HG02571 (cell line): ENCODE measurements around the gene TNNI3K.

Experiments
- ATAC-seq: cut with Tn5 transposase; IDR thresholded peaks from one replicate; pipeline ENCODE4 v1.9.1; 2021; ENCODE audit warnings: mild to moderate bottlenecking, moderate library complexity; ENCODE audit not compliant: unreplicated experiment

The TNNI3K gene

DNA sequence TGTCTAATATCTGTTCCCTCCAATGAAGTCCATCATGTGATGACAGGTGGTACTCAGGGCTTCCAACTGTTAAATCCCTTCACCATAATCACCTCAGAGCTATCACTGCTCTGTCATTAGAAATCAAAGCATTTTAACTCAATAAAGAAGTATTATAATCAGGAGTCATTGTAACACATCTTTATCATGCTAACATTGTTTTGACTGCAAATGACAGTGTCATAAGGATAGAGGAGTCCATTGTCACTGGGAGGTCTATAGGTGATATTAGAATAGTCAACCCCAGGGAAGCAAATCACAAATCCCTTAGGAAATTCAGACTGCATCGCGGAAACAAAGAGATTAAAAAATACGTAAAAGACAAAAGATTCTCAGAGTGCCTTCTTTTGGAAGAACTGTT is 246.4 kb downstream of the TNNI3K start:
- ATAC-seq = no peak

GRCh38 chr1:74485622-74486021 is 250.4 kb downstream of the TNNI3K start:
- no peak for ATAC-seq

GRCh38 chr1:74486036-74486435 is 250.8 kb downstream of the TNNI3K start:
- ATAC-seq = no peak

- ATAC-seq = no peak
These were observed 261.5 kb downstream of the TNNI3K start for GRCh38 chr1:74496669-74497068.

GRCh38 chr1:74498901-74499300 is 263.7 kb downstream of the TNNI3K start:
- no peak for ATAC-seq

DNA sequence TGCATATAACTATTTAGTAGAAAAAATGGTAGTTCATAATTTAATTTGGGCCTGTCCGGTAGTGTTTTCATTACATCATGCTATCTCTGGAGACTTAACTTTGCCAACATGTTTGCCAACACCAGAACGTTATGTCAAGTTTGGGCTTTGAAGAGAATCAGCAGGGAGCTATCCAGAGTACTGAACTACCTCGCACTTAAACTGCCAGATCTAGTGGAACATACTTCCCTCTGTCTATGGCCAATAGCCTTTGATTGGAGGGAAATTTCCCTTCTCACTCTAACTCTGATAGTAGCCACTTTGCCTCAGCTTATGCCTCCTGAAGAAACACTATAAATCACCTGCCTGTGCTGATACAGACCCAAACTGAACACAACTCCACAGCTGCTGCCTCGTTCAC is 267.2 kb downstream of the TNNI3K start:
- no peak for ATAC-seq

GRCh38 chr1:74502858-74503257 is 267.7 kb downstream of the TNNI3K start:
- ATAC-seq = no peak

DNA sequence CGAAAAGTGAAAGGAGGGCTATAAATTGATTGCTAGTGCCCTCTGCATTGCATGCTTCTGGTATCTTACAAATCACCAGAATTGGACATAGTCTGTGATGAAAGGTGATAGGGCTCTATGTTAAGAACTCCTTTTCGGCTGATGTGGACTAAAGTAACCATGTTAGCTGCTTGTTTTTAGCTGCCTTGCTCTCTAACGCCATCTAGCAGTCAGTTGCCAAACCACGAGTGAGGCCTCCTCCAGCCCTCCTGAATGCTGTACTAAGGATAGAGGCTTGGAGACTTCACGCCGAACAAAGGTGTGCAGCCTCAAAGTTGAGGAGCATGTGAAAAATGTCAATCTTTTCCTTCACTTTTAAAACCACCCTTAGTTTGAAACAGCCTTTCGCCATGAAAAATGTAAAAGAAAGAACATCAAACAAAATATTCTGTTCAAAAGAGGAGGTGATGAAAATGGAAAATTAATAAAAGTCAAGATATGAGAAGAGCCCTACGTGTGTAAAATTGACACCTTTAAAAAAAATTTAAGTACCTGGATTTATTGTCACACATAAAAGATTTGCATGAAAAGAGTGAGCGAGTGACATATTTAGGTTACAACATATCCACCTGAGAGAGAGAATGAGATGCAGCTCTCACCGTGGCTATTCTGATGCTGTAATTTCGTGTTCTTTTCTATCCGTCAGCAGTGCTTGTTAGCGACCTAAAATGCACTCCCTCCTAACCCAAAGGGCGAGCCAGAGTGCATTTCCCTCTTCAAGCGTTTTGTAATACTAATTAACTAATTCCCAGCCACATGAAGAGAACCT is 269.1 kb downstream of the TNNI3K start:
- no peak for ATAC-seq

DNA sequence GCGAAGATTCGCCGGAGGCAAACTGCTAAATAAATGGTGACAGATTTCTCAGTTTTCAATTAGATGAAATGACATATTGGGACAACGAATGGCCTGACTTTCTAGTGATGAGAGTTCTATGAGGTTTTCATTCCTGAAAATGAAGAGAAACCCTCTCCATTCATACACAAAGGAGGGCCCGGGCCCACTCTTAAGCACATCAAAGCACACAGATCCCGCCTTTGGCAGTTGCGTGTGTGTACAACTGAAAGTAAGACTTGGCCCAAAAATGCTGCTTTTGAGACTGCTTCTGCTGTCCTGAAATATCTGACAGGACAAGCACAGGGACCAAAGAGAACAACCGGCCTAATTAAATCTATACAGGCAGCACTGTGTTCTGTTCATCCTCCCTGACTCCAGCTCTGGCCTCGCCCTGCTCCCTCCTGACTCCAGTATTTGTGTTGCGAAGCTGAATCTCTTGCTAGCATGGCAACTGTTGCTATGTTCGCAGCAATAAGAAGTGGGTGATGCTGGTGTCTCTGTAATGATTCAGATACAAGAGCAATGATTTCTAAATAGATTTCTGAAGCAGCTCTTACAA is 269.8 kb downstream of the TNNI3K start:
- ATAC-seq = no peak

DNA sequence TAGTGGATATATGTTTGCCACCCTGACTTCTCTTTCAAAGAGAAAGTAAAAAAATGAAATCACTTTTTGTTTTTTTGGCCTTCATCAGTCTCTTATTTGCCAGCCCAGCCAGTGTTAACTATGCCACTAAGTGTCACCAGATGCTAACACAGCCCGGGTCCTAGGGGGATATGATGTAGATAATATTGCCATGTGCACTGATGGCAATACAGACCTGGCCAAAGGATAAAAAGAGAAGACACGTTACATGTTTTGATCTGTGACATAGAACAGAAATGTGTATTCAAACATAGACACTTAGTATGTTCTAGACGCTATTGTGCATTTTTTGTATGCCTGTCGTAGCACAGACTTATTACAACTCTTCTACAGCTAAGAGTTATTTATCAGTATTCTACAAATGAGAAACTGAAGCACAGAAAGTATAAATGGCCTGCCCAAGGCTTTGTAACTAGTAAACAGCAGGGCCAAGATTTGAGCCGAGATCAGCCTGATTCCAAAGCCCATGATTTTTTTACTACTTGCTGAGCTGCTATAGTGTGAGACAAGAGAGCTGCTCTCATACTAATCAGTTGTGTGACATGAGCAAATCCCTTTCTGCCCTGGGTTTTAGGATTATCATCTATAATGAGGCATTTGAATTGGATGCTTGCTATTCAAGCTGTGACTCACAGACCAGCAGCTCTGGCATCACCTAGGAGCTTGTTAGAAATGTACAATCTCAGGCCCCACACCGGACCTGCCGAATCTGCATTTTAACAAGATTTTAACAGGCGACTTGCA is 270.9 kb downstream of the TNNI3K start:
- ATAC-seq = no peak

DNA sequence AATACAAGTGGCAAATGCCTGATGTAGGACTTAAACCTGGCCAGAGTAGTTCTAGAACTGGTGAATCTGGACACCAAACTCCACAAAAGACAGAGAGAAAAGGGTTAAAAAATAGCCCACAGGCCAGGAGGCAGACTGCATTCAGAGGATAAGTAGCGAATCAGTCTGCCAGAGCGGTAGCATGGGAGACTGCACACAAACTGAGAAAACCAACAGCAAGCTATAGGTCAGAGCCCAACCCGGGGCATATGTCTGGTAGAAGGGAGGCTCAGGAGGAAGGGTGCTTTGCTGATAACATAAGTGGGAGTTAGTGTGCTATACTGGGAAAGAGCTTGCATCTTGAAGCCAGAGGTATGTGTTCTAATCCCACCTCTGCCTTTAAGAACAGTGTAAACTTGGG is 273.3 kb downstream of the TNNI3K start:
- ATAC-seq = no peak

DNA sequence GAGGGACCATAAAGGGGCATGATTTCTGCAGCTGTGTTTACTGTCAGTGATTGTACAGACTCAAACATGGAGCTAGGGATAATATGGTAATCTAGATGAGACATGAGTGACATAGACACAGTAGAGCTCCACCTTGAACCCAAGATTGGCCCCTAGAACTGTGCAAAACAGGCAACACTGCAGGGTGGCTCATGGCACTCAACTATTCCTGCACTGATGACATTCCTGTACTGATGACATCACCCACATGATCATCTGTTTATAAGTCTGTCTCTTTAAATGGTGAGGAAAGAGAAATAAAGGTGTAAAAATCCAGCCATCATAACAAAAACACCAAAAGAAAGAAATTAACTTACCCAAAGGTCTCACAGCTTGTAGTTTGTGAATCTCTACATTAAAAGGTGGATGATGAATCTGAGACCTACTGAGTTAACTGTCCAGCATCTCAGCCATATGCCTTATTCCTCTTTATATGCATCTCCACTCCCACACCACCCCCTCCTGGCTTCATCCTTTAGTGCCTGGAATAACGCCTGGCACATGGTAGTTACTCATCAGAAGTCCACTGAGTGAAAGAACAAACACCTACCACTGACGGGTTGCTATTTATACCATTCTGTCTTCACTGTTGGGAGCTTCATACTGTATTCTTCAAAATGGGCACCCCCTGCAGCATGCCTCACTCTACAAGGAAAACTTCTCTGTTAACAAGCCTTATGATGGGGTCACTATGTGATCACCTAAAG is 277.2 kb downstream of the TNNI3K start, which contains the start of gene LRRC53:
LRRC53 (minus strand) TSS at position 442 of the 746 bp plus-strand sequence. CDS start 29,262 bp downstream, outside the sequence.
- no peak for ATAC-seq

DNA sequence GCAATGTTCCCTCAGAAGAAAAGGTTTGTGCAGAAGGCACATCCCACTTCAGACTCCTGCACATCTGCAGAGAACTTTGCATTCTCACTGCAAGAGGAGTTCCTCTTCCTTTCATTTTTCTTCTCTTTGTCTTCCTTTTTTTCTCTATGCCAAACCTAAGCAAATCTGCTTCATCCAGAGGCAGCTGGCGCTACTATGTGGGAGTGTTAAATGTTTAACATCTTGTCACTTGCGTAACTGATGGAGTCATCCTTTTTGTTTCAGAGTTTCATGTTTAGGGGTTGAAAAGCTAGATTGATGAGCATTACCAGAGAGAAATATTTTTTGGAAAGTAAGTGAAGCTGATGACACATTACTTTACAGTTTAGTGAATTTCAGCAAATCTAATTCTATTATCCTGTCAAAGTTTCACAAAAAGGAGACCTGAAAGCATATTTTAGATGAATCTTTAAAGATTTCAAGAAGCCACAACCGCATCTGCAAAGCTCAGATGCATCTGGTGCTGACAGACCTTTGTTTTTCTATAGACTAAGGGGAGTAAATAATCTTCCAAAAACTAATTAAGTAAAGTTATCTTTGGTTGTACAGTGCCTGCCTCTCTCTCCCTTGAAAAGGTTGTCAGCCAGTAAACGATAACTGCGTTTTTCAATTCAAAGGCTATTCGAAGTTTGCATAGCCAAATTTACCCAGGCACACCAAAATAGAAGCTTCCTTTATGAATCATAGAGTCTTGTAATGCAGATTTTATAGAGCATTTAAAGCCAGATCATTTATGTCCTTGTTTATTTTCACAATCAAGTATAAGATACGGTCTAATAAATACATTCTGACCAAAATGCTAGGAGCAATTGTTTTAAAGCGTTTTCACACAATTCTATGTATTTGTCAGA is 278.5 kb downstream of the TNNI3K start:
- ATAC-seq = no peak

- peak; percentile 71 for ATAC-seq
These were observed 282.4 kb downstream of the TNNI3K start for GRCh38 chr1:74517599-74518051.

- no peak for ATAC-seq
These were observed 287.0 kb downstream of the TNNI3K start for GRCh38 chr1:74522148-74522547.

- no peak for ATAC-seq
These were observed 288.8 kb downstream of the TNNI3K start for GRCh38 chr1:74523873-74524480.

- no peak for ATAC-seq
These were observed 291.5 kb downstream of the TNNI3K start for GRCh38 chr1:74526708-74527107.

DNA sequence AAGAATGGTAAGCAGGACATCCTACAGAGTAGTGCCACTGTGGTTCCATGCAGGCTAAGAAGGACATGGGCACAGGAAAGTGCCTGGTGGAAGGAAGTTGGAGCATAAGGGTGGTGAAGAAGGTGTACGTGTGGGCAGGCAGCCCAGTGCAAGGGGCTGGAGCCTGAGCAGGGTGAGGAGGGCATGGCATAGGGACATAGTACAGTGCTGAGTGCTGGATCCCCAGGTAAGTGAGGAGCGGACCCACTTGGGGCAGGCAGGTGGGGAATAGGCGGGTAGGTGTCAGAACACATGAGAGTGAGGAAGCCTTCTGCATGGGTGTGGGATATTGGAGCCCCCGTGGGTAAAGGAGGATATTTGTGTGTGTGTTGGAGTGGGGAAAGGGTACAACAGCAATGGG is 292.9 kb downstream of the TNNI3K start:
- ATAC-seq = no peak

DNA sequence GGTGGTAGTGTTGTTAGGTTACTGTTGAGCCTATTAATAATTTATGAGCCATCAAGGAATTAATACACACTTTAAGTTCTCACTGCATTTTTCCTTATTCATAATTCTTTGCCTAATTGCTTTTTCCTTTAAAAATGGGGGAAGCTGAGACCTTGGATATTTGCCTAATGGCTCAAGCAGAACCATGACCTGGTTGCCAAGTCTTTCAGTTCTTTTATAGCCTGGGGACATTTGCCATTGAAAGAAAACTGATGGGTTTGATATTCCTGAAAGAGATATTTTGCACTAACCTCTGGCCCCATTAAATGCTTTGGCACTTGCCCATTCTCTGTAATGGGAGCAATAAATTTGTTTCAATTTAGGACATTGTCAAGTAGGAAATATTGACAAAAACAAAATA is 295.7 kb downstream of the TNNI3K start:
- no peak for ATAC-seq

GRCh38 chr1:74531796-74532195 is 296.6 kb downstream of the TNNI3K start:
- ATAC-seq = no peak
